ENCODE measurements around the gene KDM4C. TPM values are rescaled to one million over a fixed set of nuclear protein-coding genes. Genes with fewer than 3 reads are reported as not detected.

KDM4C gene
- total and polyA plus RNA-seq, 2 experiments from 2014 or later, result 14.3 to 20.6 TPM

GRCh38 chr9:6897898-6898302, 140.1 kb downstream of the KDM4C start:
- no peak for DNase-seq
- H3K36me3 ChIP-seq (ENCODE audit: low read depth), result no peaks in the 10 kb centered on the region
- no peak overlapping the region for H2AFZ ChIP-seq
- H3K27ac ChIP-seq, result no peak overlapping the region
- 84 to 85% methylated on average over 7 of the region's 7 CpGs for WGBS, 2 experiments (ENCODE audit: low coverage in 1 of 2, low lambda C conversion rate in 2 of 2, missing lambda C conversion rate in 2 of 2)
- H3K9me2 ChIP-seq (ENCODE audit: insufficient read depth), result no peaks in the 10 kb centered on the region
- in situ Hi-C loops (cut with MboI), result no loop called here
- no peak overlapping the region for H3K9ac ChIP-seq
- peaks cover 6% of the 10 kb centered on the region for H3K4me1 ChIP-seq (ENCODE audit: insufficient read depth)
- no peaks in the 10 kb centered on the region for H3K9me3 ChIP-seq (ENCODE audit: low read depth)
- TF ChIP-seq EZH2phosphoT487 (IDR thresholded peaks at IDR 0.05; ENCODE audit: insufficient read depth, low read depth), result no peak
- no peak for TF ChIP-seq EZH2 (IDR thresholded peaks at IDR 0.05; ENCODE audit: insufficient read depth, poor library complexity, severe bottlenecking)
- no peaks in the 10 kb centered on the region for H3F3A ChIP-seq (ENCODE audit: insufficient read depth)
- H3K27me3 ChIP-seq (replicated peaks; ENCODE audit: insufficient read depth), result no peaks in the 10 kb centered on the region
- no peak overlapping the region for H3K4me2 ChIP-seq (ENCODE audit: unreplicated experiment)
- no peaks in the 10 kb centered on the region for H3K79me2 ChIP-seq (ENCODE audit: insufficient read depth)
- H3K4me3 ChIP-seq, result no peak overlapping the region
- H4K20me1 ChIP-seq (ENCODE audit: insufficient read depth), result no peaks in the 10 kb centered on the region

GRCh38 chr9:6899274-6899673, 141.5 kb downstream of the KDM4C start:
- 0% methylated on average over 1 of the region's 1 CpG for WGBS, 2 experiments (ENCODE audit: low coverage in 1 of 2, low lambda C conversion rate in 2 of 2, missing lambda C conversion rate in 2 of 2)
- Histone ChIP-seq H3K79me2 (ENCODE audit: insufficient read depth) (no peaks in the 10 kb centered on the region), H4K20me1 (ENCODE audit: insufficient read depth) (no peaks in the 10 kb centered on the region), H3K4me3 (no peak overlapping the region), H3K9me3 (ENCODE audit: low read depth) (no peaks in the 10 kb centered on the region), H3K27ac (no peak overlapping the region), H3F3A (ENCODE audit: insufficient read depth) (no peaks in the 10 kb centered on the region), H2AFZ (no peak overlapping the region), H3K4me2 (ENCODE audit: unreplicated experiment) (no peak overlapping the region), H3K9me2 (ENCODE audit: insufficient read depth) (no peaks in the 10 kb centered on the region), H3K4me1 (ENCODE audit: insufficient read depth) (peaks cover 7% of the 10 kb centered on the region), H3K36me3 (ENCODE audit: low read depth) (no peaks in the 10 kb centered on the region), H3K27me3 (replicated peaks; ENCODE audit: insufficient read depth) (no peaks in the 10 kb centered on the region), H3K9ac (no peak overlapping the region)
- in situ Hi-C loops (cut with MboI), result no loop called here
- TF ChIP-seq EZH2 (IDR thresholded peaks at IDR 0.05; ENCODE audit: insufficient read depth, poor library complexity, severe bottlenecking), result no peak
- DNase-seq, result no peak

- H4K20me1 ChIP-seq (ENCODE audit: insufficient read depth), result no peaks in the 10 kb centered on the region
- no peak for TF ChIP-seq EZH2 (IDR thresholded peaks at IDR 0.05; ENCODE audit: insufficient read depth, poor library complexity, severe bottlenecking)
- H3K36me3 ChIP-seq (ENCODE audit: low read depth), result no peaks in the 10 kb centered on the region
- no peaks in the 10 kb centered on the region for H3K9me2 ChIP-seq (ENCODE audit: insufficient read depth)
- no peak overlapping the region for H3K4me3 ChIP-seq
- no peaks in the 10 kb centered on the region for H3K79me2 ChIP-seq (ENCODE audit: insufficient read depth)
- H3K4me2 ChIP-seq (ENCODE audit: unreplicated experiment), result no peak overlapping the region
- H3K9ac ChIP-seq, result no peak overlapping the region
- H3K27ac ChIP-seq, result no peak overlapping the region
- 97 to 99% methylated on average over 7 of the region's 7 CpGs for WGBS, 2 experiments (ENCODE audit: low coverage in 1 of 2, low lambda C conversion rate in 2 of 2, missing lambda C conversion rate in 2 of 2)
- DNase-seq, result no peak
- H3K27me3 ChIP-seq (replicated peaks; ENCODE audit: insufficient read depth), result no peaks in the 10 kb centered on the region
- H3K9me3 ChIP-seq (ENCODE audit: low read depth), result no peaks in the 10 kb centered on the region
- no peaks in the 10 kb centered on the region for H3F3A ChIP-seq (ENCODE audit: insufficient read depth)
- H2AFZ ChIP-seq, result no peak overlapping the region
- in situ Hi-C loops (cut with MboI), result loop anchor here (25.0 kb wide), 1 partner anchor 637 kb away; no protein-coding TSS in a partner anchor
- peaks cover 7% of the 10 kb centered on the region for H3K4me1 ChIP-seq (ENCODE audit: insufficient read depth)
Measured at GRCh38 chr9:6900440-6900883, 142.7 kb downstream of the KDM4C start.

GRCh38 chr9:6901180-6901579, 143.4 kb downstream of the KDM4C start:
- Histone ChIP-seq H4K20me1 (ENCODE audit: insufficient read depth) (no peaks in the 10 kb centered on the region), H3K27me3 (replicated peaks; ENCODE audit: insufficient read depth) (no peaks in the 10 kb centered on the region), H3K4me1 (ENCODE audit: insufficient read depth) (peaks cover 7% of the 10 kb centered on the region), H3K9me3 (ENCODE audit: low read depth) (no peaks in the 10 kb centered on the region), H3K79me2 (ENCODE audit: insufficient read depth) (no peaks in the 10 kb centered on the region), H3K27ac (no peak overlapping the region), H3F3A (ENCODE audit: insufficient read depth) (no peaks in the 10 kb centered on the region), H3K36me3 (ENCODE audit: low read depth) (no peaks in the 10 kb centered on the region), H2AFZ (no peak overlapping the region), H3K9me2 (ENCODE audit: insufficient read depth) (no peaks in the 10 kb centered on the region), H3K9ac (no peak overlapping the region), H3K4me3 (no peak overlapping the region), H3K4me2 (ENCODE audit: unreplicated experiment) (no peak overlapping the region)
- 96 to 100% methylated on average over 2 of the region's 2 CpGs for WGBS, 2 experiments (ENCODE audit: low coverage in 1 of 2, low lambda C conversion rate in 2 of 2, missing lambda C conversion rate in 2 of 2)
- no peak for DNase-seq
- no peak for TF ChIP-seq EZH2 (IDR thresholded peaks at IDR 0.05; ENCODE audit: insufficient read depth, poor library complexity, severe bottlenecking)
- no peak for TF ChIP-seq EZH2phosphoT487 (IDR thresholded peaks at IDR 0.05; ENCODE audit: insufficient read depth, low read depth)
- in situ Hi-C loops (cut with MboI), result loop anchor here (25.0 kb wide), 1 partner anchor 636 kb away; no protein-coding TSS in a partner anchor

- Histone ChIP-seq H3F3A (ENCODE audit: insufficient read depth) (no peaks in the 10 kb centered on the region), H3K79me2 (ENCODE audit: insufficient read depth) (no peaks in the 10 kb centered on the region), H3K9me2 (ENCODE audit: insufficient read depth) (no peaks in the 10 kb centered on the region), H3K9ac (no peak overlapping the region), H4K20me1 (ENCODE audit: insufficient read depth) (no peaks in the 10 kb centered on the region), H3K27me3 (replicated peaks; ENCODE audit: insufficient read depth) (no peaks in the 10 kb centered on the region), H3K4me2 (ENCODE audit: unreplicated experiment) (no peak overlapping the region), H3K9me3 (ENCODE audit: low read depth) (no peaks in the 10 kb centered on the region), H3K27ac (no peak overlapping the region), H3K4me1 (ENCODE audit: insufficient read depth) (peaks cover 7% of the 10 kb centered on the region), H3K4me3 (no peak overlapping the region), H2AFZ (no peak overlapping the region), H3K36me3 (ENCODE audit: low read depth) (no peaks in the 10 kb centered on the region; the same call in 1 of the 2 replicates)
- TF ChIP-seq EZH2 (IDR thresholded peaks at IDR 0.05; ENCODE audit: insufficient read depth, poor library complexity, severe bottlenecking), result no peak
- no peak for TF ChIP-seq EZH2phosphoT487 (IDR thresholded peaks at IDR 0.05; ENCODE audit: insufficient read depth, low read depth)
- DNase-seq, result peak; percentile 18
- WGBS, 2 experiments (ENCODE audit: low coverage in 1 of 2, low lambda C conversion rate in 2 of 2, missing lambda C conversion rate in 2 of 2), result 90% methylated on average over 5 of the region's 5 CpGs
- in situ Hi-C loops (cut with MboI), result loop anchor here (25.0 kb wide), 1 partner anchor 635 kb away; no protein-coding TSS in a partner anchor
Measured at GRCh38 chr9:6902423-6902822, 144.7 kb downstream of the KDM4C start.
